OCI-LY1 (cell line): ENCODE measurements around the gene COL16A1.

Source experiments
- H2AFZ ChIP-seq: fragments of 200-600 bp; sonication (generic), shearing (Covaris generic); 2 replicates; pipeline ENCODE4 v1.6.0; 2014; ENCODE audit warnings: antibody characterized with exemption, mild to moderate bottlenecking, low read length
- H3F3A ChIP-seq: fragments of 200-600 bp; sonication (generic), shearing (Covaris generic); 2 replicates; pipeline ENCODE4 v1.6.0; 2014; ENCODE audit warnings: mild to moderate bottlenecking, antibody characterized with exemption, low read length, moderate library complexity; ENCODE audit not compliant: insufficient read depth
- H3K27ac ChIP-seq: fragments of 200-600 bp; sonication (generic); 2 replicates; pipeline ENCODE4 v1.5.1; 2014; ENCODE audit warnings: low read length, mixed run types, mild to moderate bottlenecking, low read depth; ENCODE audit not compliant: poor library complexity, severe bottlenecking
- H3K27me3 ChIP-seq: fragments of 200-600 bp; sonication (generic); 2 replicates; pipeline ENCODE4 v1.6.0; 2014; ENCODE audit warnings: antibody characterized with exemption, mild to moderate bottlenecking, low read length, moderate library complexity; ENCODE audit not compliant: insufficient read depth
- H3K36me3 ChIP-seq: fragments of 200-600 bp; sonication (generic); 2 replicates; pipeline ENCODE4 v1.6.1; 2014; ENCODE audit warnings: mild to moderate bottlenecking, antibody characterized with exemption, low read length, moderate library complexity, mixed read lengths; ENCODE audit not compliant: insufficient read depth
- H3K4me1 ChIP-seq: fragments of 200-600 bp; sonication (generic); 2 replicates; pipeline ENCODE4 v1.5.1; 2014; ENCODE audit warnings: mild to moderate bottlenecking, low read length, moderate library complexity; ENCODE audit not compliant: insufficient read depth, severe bottlenecking
- H3K4me2 ChIP-seq: fragments of 200-600 bp; sonication (generic), shearing (Covaris generic); 2 replicates; pipeline ENCODE4 v1.6.1; 2014; ENCODE audit warnings: low read length
- H3K4me3 ChIP-seq: fragments of 200-600 bp; sonication (generic); 2 replicates; pipeline ENCODE4 v1.5.1; 2014; ENCODE audit warnings: low read length, low read depth, mild to moderate bottlenecking, mixed read lengths; ENCODE audit not compliant: poor library complexity, severe bottlenecking
- H3K79me2 ChIP-seq: fragments of 200-600 bp; shearing (Covaris generic); 2 replicates; pipeline ENCODE4 v1.6.1; 2016; ENCODE audit warnings: mixed run types, low read length, mixed read lengths; ENCODE audit not compliant: insufficient read depth
- H3K9ac ChIP-seq: fragments of 200-600 bp; sonication (generic), shearing (Covaris generic); 2 replicates; pipeline ENCODE4 v1.6.1; 2014; ENCODE audit warnings: mild to moderate bottlenecking, low read length, mixed read lengths
- H3K9me2 ChIP-seq: fragments of 200-600 bp; sonication (generic), shearing (Covaris generic); 2 replicates; pipeline ENCODE4 v1.6.1; 2014; ENCODE audit warnings: low read depth, mild to moderate bottlenecking, low read length, mixed read lengths
- H3K9me3 ChIP-seq: fragments of 200-600 bp; shearing (Covaris generic); 2 replicates; pipeline ENCODE4 v1.6.1; 2014; ENCODE audit warnings: low read length, mixed read lengths
- H4K20me1 ChIP-seq: fragments of 200-600 bp; sonication (generic), shearing (Covaris generic); 2 replicates; pipeline ENCODE4 v1.6.0; 2016; ENCODE audit warnings: mild to moderate bottlenecking, low read length; ENCODE audit not compliant: insufficient read depth
- CTCF ChIP-seq: fragments of 200-600 bp; sonication (generic), shearing (Covaris generic); IDR thresholded peaks from 2 replicates; pipeline ENCODE4 v1.5.1; 2017; ENCODE audit warnings: mild to moderate bottlenecking, antibody characterized with exemption, low read length, moderate library complexity, mixed read lengths
- EZH2 ChIP-seq: fragments of 200-600 bp; sonication (generic), shearing (Covaris generic); IDR thresholded peaks from 2 replicates; pipeline ENCODE4 v1.8.0; 2017; ENCODE audit warnings: borderline replicate concordance, mixed run types, mild to moderate bottlenecking, antibody characterized with exemption, low read length, moderate library complexity, mixed read lengths

COL16A1 gene

GRCh38 chr1:31669433-31669785 lies 34.4 kb downstream of the COL16A1 start:
- Histone ChIP-seq H3K27me3 (0 out of 2 replicates have a peak, but pooled peaks cover 9% of the 10 kb centered on the region), H3K9me2 (no peaks in the 10 kb centered on the region), H4K20me1 (no peaks in the 10 kb centered on the region), H3K4me2 (no peak overlapping the region), H3K4me1 (no peaks in the 10 kb centered on the region), H3K27ac (no peak overlapping the region), H3K9ac (no peak overlapping the region), H3K36me3 (no peaks in the 10 kb centered on the region), H3K9me3 (no peaks in the 10 kb centered on the region), H2AFZ (no peak overlapping the region), H3F3A (no peaks in the 10 kb centered on the region), H3K4me3 (no peak overlapping the region), H3K79me2 (no peaks in the 10 kb centered on the region)
- TF ChIP-seq CTCF (no peak), EZH2 (no peak)

GRCh38 chr1:31668303-31668883 lies 35.4 kb downstream of the COL16A1 start:
- Histone ChIP-seq H3K36me3 (no peaks in the 10 kb centered on the region), H3K9me3 (no peaks in the 10 kb centered on the region), H2AFZ (no peak overlapping the region), H3K27me3 (0 out of 2 replicates have a peak, but pooled peaks cover 9% of the 10 kb centered on the region), H3K9ac (no peak overlapping the region), H3K4me3 (no peak overlapping the region), H3K9me2 (no peaks in the 10 kb centered on the region), H3K79me2 (no peaks in the 10 kb centered on the region), H4K20me1 (no peaks in the 10 kb centered on the region), H3K27ac (no peak overlapping the region), H3K4me1 (no peaks in the 10 kb centered on the region), H3F3A (no peaks in the 10 kb centered on the region), H3K4me2 (no peak overlapping the region)
- TF ChIP-seq EZH2 (no peak), CTCF (no peak)

GRCh38 chr1:31667065-31667785 lies 36.6 kb downstream of the COL16A1 start:
- H3K4me3 ChIP-seq, result no peak overlapping the region
- H3K9me3 ChIP-seq, result no peaks in the 10 kb centered on the region
- H3K4me2 ChIP-seq, result no peak overlapping the region
- no peaks in the 10 kb centered on the region for H3K36me3 ChIP-seq
- H3K27ac ChIP-seq, result no peak overlapping the region
- H2AFZ ChIP-seq, result no peak overlapping the region
- H3K4me1 ChIP-seq, result no peaks in the 10 kb centered on the region
- H3K9me2 ChIP-seq, result no peaks in the 10 kb centered on the region
- no peaks in the 10 kb centered on the region for H4K20me1 ChIP-seq
- 0 out of 2 replicates have a peak, but pooled peaks cover 9% of the 10 kb centered on the region for H3K27me3 ChIP-seq
- H3K79me2 ChIP-seq, result no peaks in the 10 kb centered on the region
- no peak for TF ChIP-seq EZH2
- no peak for TF ChIP-seq CTCF
- no peaks in the 10 kb centered on the region for H3F3A ChIP-seq
- no peak overlapping the region for H3K9ac ChIP-seq
